Activated CD8-positive, alpha-beta memory T cell treated with anti-CD3 and anti-CD28 coated beads for 48 hours (primary cell): ENCODE data around the gene ST3GAL3.

Source experiments
- DNase-seq, 3 experiments: peaks; one replicate each; pipeline ENCODE4 v3.0.0-alpha.2; 2020; ENCODE audit warnings: low read depth in 2 of 3, low spot score in 2 of 3

ST3GAL3 gene

DNA sequence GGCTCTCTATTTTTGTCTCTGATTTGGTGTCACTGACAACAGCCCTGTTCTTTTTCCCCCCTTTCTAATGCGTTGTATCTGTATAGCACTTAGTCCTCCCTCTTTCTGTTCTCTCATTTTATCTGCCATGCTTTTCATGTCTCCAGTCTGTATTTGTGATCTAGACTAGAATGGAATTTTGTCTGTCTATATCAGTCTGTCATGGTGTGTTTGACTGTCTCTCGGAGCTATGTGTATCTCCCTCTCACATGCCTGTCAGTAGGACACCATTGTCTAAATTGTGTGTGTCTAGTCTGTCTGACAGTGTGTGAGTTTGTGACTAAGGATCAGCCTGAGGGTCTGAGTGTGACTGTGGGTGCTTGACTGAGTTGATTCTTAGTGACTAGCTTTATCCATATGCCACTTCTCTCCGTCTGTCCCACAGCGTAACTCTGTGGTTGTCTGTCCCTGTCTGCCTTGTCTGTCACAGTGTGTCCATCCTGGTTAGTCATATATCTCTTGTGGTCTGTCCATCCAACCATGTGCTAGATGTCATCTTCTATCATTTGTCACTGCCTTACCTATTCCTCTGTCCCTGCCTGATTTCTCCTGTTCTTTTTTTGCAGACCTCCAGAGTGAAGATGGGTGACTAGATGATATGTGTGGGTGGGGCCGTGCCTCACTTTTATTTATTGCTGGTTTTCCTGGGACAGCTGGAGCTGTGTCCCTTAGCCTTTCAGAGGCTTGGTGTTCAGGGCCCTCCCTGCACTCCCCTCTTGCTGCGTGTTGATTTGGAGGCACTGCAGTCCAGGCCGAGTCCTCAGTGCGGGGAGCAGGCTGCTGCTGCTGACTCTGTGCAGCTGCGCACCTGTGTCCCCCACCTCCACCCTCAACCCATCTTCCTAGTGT, 270.3 kb downstream of the ST3GAL3 start:
- DNase-seq: no peak

DNA sequence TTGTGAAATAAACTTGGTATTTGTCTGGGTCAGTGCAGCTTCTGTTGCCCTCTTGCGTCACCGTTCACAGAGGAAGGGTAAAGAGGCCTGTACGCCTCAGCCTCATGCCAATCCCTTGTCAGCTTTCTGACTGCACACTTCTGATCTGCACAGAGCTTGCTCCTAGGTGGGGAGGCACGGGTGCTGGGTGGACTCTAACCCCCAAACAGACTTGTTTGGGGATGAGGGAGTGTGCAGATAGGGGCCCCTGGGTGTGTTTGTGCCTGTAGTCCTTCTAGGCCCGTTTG, 270.9 kb downstream of the ST3GAL3 start:
- no peak for DNase-seq

DNA sequence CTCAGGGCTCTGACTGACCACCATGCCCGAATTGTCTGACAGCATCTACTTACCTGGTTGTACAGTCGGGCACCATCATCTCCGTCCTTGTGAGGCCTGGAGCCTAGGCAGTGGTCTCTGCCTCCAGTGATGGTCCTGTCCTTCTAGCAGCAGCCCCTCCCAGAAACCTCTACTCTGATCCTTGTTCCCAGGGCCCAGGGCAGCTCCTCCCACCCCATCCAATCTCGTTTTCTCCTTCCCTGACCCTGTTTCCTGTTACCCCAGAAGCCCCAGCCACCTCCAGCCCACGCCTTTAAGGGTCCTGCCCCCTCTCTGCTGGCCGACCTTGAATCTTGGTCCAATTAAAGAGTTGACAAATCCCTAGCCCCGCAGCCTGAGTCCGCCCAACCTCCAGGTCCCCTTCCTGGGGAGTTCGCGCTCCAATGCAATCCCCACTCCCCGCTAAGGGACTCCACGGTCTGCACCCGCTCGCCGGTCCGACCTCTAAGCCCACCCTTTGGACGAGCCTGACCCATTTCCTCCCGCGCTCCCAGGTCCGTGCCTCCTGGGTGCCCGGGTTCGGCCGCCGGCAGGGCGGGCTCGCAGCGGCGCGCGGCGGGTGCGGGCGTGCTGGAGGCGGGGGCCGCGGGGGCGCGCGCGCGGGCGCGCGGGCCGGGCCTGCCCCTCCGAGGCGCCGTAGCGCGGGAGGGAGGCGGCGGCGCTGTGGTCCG, 271.4 kb downstream of the ST3GAL3 start, which contains the start of gene B4GALT2:
B4GALT2 (plus strand) TSS at position 660 of the 710 bp plus-strand sequence. CDS start 1,951 bp downstream, outside the sequence.
- peak in 1 of 3 experiments; percentile 38 for DNase-seq

DNA sequence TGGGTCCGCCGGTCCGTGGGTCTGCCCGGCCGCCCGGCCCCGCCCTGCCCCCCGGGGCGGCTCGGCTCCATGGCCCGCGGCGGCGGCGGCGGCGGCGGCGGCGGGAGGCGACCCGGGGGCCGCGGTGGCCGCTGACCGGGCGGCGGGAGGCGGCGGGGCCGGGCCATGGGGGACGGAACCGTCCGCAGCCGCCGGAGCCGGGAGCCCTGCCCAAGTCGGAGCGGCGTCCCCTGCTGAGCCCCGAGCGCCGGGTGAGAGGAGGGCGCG, 271.9 kb downstream of the ST3GAL3 start:
- DNase-seq: no peak

DNA sequence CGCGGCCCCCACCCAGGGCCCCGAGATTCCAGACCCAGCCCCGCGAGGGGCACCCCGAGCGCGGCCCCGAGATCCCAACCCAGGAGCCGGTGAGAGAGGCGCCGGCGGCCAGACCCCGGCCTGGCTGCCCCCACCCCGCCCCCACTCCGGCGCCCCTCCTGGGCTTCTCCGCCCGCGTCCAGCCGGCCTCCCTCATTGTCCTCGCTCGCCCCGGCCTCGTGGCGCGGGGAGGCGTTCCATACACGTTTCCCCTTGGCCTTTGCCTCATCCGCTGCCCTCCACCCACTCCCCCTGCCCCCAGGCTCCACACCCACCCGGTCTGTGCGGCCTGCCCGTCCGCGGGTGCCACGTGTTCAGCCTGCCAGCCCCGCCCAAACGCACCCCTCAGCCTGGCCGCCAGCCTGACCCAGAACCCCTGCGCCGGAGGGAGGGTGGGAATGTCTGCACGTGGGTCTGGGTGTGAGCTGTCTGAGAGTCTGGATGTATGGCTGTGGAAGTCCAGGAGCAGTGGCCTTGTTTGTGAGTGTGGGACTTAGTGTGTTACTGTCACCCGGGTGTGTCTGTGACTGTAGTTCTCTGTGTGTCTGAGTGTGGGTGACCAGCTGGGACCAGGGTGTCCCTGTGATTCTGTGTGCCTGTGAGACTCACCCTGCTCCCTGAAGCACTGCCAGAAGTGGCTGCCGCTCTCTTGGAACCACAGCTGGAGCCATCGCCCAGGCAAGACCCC, 272.4 kb downstream of the ST3GAL3 start:
- DNase-seq: no peak

DNA sequence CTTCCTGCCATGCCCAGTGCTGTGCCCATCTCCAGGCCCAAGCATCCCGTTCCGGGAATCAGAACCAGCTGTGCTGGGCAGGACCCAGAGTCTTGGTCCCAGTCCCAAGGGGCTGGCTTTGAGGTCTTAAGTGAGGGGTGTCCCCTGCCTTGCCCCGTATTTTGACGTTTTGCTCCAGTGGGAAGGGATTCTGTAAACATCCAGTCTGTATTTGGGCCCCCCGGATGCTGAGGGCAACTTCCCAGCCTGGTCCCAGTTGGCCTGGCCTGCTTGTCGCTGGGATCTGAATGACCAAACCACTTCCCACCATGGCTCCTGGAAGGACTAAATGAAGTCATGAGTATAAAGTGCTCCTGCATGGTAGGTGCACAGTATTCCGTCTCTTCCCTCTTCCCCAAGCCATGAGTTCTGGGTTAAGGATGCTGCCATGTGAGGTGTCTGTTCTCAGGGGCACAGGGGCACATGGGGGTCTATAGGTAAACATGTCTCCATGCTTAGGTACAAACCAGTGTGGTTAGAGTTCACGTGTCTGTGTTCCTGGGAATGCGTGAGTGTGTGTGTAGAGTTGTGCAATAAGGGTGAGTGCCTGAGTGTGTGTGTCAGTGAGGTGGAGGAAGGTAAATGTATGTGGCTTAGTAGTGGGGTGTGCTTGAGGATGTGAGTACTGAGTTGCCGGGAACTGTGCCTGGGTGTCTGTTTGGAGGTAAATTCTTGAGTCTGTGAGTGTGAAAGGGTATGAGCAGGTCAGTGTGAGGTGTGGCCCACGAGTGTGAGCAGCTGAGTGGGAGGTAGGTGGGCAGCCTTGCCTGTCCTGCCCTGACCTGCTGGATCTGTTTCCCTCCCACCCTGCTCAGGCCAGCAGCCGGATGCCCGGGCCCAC, 273.2 kb downstream of the ST3GAL3 start:
- DNase-seq: no peak
